PC-9 (cell line): ENCODE measurements around the gene LMLN. TPM values are rescaled to one million over a fixed set of nuclear protein-coding genes. Genes with fewer than 3 reads are reported as not detected.
"Not testable (repeated sequence)": the region's sequence is repeated elsewhere in the genome, so short reads cannot be mapped to it uniquely, and the experiment has no call there.

Experiments used
- BruUV-seq: library from RNA; stranded (reverse); fragments of 400-500 nt; replicated peaks from 2 replicates; lab custom pipeline; 2021; lab: Mats Ljungman, UMichigan
- CTCF ChIA-PET: fragments of 300-600 bp; sonication (Branson Sonifier 250); formaldehyde crosslinking; loops from one replicate; lab custom pipeline; 2022; ENCODE audit warnings: antibody characterized with exemption; lab: Charles Lee
- POLR2A ChIA-PET: fragments of 300-600 bp; sonication (Branson Sonifier 250); formaldehyde crosslinking; loops from one replicate; lab custom pipeline; 2022; ENCODE audit warnings: antibody characterized with exemption; ENCODE audit not compliant: unreplicated experiment; lab: Charles Lee
- DNase-seq, 2 experiments: peaks; one replicate each; pipeline versions ENCODE4 v3.0.0 to v3.0.0-alpha.2; 2015 to 2022; ENCODE audit warnings: mixed read lengths in 1 of 2
- H2AFZ ChIP-seq: fragments of 200-600 bp; sonication (generic); 2 replicates; pipeline ENCODE4 v1.8.1; 2017; ENCODE audit warnings: antibody characterized with exemption
- H3F3A ChIP-seq: fragments of 200-600 bp; sonication (generic); 2 replicates; pipeline ENCODE4 v1.8.1; 2017; ENCODE audit warnings: antibody characterized with exemption, mild to moderate bottlenecking, low read depth; ENCODE audit not compliant: insufficient read depth
- H3K27ac ChIP-seq: fragments of 200-600 bp; sonication (generic); 2 replicates; pipeline ENCODE4 v1.6.1; 2016; ENCODE audit warnings: mixed run types
- H3K27me3 ChIP-seq: fragments of 200-600 bp; sonication (generic); 2 replicates; pipeline ENCODE4 v1.6.1; 2016; ENCODE audit warnings: low read depth, mixed run types; ENCODE audit not compliant: insufficient read depth
- H3K36me3 ChIP-seq: fragments of 200-600 bp; sonication (generic); 2 replicates; pipeline ENCODE4 v1.6.1; 2016; ENCODE audit warnings: low read depth, mixed run types
- H3K4me1 ChIP-seq: fragments of 200-600 bp; sonication (generic); replicated peaks from 2 replicates; pipeline ENCODE4 v1.6.1; 2016; ENCODE audit warnings: mixed run types; ENCODE audit not compliant: insufficient read depth
- H3K4me2 ChIP-seq: fragments of 200-600 bp; sonication (generic); 2 replicates; pipeline ENCODE4 v1.6.1; 2017; ENCODE audit warnings: mixed run types
- H3K4me3 ChIP-seq: fragments of 200-600 bp; sonication (generic); 2 replicates; pipeline ENCODE4 v1.6.1; 2016; ENCODE audit warnings: mixed run types
- H3K79me2 ChIP-seq: fragments of 200-600 bp; sonication (generic); 2 replicates; pipeline ENCODE4 v1.6.1; 2017; ENCODE audit warnings: low read depth, mixed run types
- H3K9me2 ChIP-seq: fragments of 200-600 bp; sonication (generic); 2 replicates; pipeline ENCODE4 v1.8.1; 2017; ENCODE audit warnings: mild to moderate bottlenecking; ENCODE audit not compliant: insufficient read depth
- H3K9me3 ChIP-seq: fragments of 200-600 bp; sonication (generic); 2 replicates; pipeline ENCODE4 v1.8.1; 2016; ENCODE audit warnings: low read depth; ENCODE audit not compliant: insufficient read depth
- H4K20me1 ChIP-seq: fragments of 200-600 bp; sonication (generic); 2 replicates; pipeline ENCODE4 v1.8.1; 2017; ENCODE audit not compliant: insufficient read depth
- EZH2 ChIP-seq: fragments of 200-600 bp; sonication (generic); IDR thresholded peaks from 2 replicates; pipeline ENCODE4 v1.8.0; 2017; ENCODE audit warnings: antibody characterized with exemption, low read depth
- intact Hi-C: fragments of 100-400 bp; cut with micrococcal nuclease; formaldehyde crosslinking; loops from one replicate; pipeline ENCODE4 v1.10.0; 2022; ENCODE audit not compliant: unreplicated experiment
- total RNA-seq: library from RNA; stranded (reverse); gene quantifications from 2 replicates; pipeline ENCODE4 v1.2.3, GENCODE V29; 2021
- TF ChIP-seq, protein P1 (sequence below): fragments of 200-600 bp; sonication (generic); conservative IDR thresholded peaks from 2 replicates; pipeline ENCODE4 v1.6.1; 2017; ENCODE audit warnings: mixed run types, antibody characterized with exemption, mild to moderate bottlenecking, moderate library complexity

Gene LMLN
- total RNA-seq, 1 experiment from 2014 or later = 21.1 TPM

DNA sequence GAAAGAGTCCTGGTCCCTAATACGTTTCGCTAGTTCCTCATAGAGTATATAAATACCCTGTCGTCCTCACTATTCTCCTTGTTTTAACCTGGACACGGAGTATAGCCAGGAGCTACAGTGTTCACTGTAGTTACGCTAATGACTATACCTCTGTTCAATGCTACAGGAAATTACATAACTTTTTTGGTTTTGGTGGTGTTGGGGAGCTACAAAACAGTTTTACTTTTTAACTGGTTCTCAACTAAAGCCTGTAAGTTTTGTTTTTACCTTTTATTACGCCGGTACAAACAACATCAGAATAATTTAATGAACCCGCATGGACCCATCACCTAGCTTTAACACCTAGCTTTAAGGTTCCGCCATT is 1.5 kb downstream of the LMLN start:
- H2AFZ ChIP-seq = no peak overlapping the region
- DNase-seq = peak in 1 of 2 experiments; percentile 4
- intact Hi-C loops = no loop called here
- no TSS peak for BruUV-seq
- no peaks in the 10 kb centered on the region for H3K9me2 ChIP-seq
- peak overlapping the region; percentile 70; the same call in 1 of the 2 replicates for H3K4me3 ChIP-seq
- CTCF ChIA-PET = interaction anchor here (0.7 to 1.1 kb wide), 2 partner anchors 103 to 119 kb away, joined by 3 read pairs; no protein-coding TSS in a partner anchor
- peaks cover 4% of the 10 kb centered on the region; the same call in 1 of the 2 replicates for H3K9me3 ChIP-seq
- H3K27me3 ChIP-seq = no peaks in the 10 kb centered on the region
- POLR2A ChIA-PET = interaction anchor here (0.5 kb wide), 1 partner anchor 12 kb away, joined by 4 read pairs; no protein-coding TSS in a partner anchor
- H3K36me3 ChIP-seq = 0 out of 2 replicates have a peak, but pooled peaks cover under 1% of the 10 kb centered on the region
- H4K20me1 ChIP-seq = peaks cover 6% of the 10 kb centered on the region
- H3K4me2 ChIP-seq = peak overlapping the region; percentile 94
- TF ChIP-seq EZH2 = no peak
- TF ChIP-seq, protein P1, sequence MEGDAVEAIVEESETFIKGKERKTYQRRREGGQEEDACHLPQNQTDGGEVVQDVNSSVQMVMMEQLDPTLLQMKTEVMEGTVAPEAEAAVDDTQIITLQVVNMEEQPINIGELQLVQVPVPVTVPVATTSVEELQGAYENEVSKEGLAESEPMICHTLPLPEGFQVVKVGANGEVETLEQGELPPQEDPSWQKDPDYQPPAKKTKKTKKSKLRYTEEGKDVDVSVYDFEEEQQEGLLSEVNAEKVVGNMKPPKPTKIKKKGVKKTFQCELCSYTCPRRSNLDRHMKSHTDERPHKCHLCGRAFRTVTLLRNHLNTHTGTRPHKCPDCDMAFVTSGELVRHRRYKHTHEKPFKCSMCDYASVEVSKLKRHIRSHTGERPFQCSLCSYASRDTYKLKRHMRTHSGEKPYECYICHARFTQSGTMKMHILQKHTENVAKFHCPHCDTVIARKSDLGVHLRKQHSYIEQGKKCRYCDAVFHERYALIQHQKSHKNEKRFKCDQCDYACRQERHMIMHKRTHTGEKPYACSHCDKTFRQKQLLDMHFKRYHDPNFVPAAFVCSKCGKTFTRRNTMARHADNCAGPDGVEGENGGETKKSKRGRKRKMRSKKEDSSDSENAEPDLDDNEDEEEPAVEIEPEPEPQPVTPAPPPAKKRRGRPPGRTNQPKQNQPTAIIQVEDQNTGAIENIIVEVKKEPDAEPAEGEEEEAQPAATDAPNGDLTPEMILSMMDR = no peak
- H3K4me1 ChIP-seq = peaks cover 38% of the 10 kb centered on the region
- H3K27ac ChIP-seq = no peak overlapping the region
- peaks cover 40% of the 10 kb centered on the region for H3F3A ChIP-seq
- H3K79me2 ChIP-seq = peaks cover 19% of the 10 kb centered on the region

DNA sequence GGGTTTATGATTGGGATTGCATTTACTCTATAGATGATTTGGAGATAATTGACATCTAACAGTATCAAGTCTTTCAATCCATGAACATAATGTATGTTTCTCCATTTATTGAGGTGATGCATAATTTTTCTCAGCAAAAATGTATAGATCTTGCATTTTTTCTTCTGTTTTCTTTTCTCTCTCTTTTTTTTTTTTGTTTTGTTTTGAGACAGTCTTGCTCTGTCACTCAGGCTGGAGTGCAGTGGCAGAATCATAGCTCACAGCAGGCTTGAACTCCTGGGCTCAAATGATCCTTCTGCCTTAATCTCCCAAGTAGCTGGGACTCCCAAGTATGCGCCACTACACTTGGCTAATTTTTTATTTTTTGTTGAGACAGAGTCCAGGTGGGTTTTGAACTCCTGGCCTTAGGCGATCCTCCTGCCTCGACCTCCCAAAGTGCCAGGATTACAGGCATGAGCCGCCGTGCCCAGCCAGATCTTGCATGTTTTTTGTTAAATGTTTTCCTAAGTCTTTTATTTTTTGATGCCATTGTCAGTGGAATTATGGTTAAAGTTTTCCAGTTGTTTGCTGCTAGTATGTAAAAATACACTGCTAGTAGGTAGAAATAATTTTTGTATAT is 3.1 kb downstream of the LMLN start:
- Histone ChIP-seq H3K9me2 (no peaks in the 10 kb centered on the region), H3K27ac (no peak overlapping the region), H3F3A (peaks cover 24% of the 10 kb centered on the region), H3K79me2 (peaks cover 19% of the 10 kb centered on the region), H3K36me3 (no peaks in the 10 kb centered on the region), H4K20me1 (no peaks in the 10 kb centered on the region), H3K9me3 (peaks cover 8% of the 10 kb centered on the region; the same call in 1 of the 2 replicates), H3K27me3 (no peaks in the 10 kb centered on the region), H3K4me3 (no peak overlapping the region), H3K4me1 (peaks cover 24% of the 10 kb centered on the region), H2AFZ (no peak overlapping the region), H3K4me2 (no peak overlapping the region)
- TF ChIP-seq EZH2 = no peak
- TF ChIP-seq, protein P1 = no peak
- DNase-seq = peak in 1 of 2 experiments; percentile 2
- no TSS peak for BruUV-seq
- POLR2A ChIA-PET = no interaction called here
- CTCF ChIA-PET = interaction anchor here (0.7 kb wide), 1 partner anchor 29 kb away, joined by 10 read pairs; no protein-coding TSS in a partner anchor
- intact Hi-C loops = no loop called here

DNA sequence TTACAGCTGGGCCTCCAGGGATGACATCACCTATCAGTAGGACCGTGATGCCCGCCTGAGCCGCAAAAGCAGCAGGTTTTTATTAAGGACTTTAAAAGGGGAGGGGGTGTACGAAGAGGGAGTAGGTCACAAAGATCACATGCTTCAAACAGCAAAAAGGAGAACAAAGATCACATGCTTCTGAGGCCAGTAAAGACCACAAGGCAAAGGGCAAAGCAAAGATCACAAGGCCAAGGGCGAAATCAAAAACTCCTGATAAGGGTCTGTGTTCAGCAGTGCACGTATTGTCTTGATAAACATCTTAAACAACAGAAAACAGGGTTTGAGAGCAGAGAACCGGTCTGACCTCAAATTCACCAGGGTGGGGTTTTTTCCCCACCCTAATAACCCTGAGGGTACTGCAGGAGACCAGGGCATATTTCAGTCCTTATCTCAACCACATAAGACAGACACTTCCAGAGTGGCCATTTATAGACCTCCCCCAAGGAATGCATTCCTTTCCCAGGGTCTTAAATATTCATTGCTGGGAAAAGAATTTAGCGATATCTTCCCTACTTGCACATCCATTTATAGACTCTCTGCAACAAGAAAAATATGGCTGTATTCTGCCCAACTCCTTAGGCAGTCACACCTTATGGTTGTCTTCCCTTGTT is 7.4 kb downstream of the LMLN start:
- H4K20me1 ChIP-seq, CTCF ChIA-PET, H3K4me2 ChIP-seq, H3K27me3 ChIP-seq, H3K4me1 ChIP-seq, H3K4me3 ChIP-seq, H2AFZ ChIP-seq, H3K9me2 ChIP-seq, H3K36me3 ChIP-seq, H3K27ac ChIP-seq, POLR2A ChIA-PET, BruUV-seq, H3K79me2 ChIP-seq, intact Hi-C loops, DNase-seq, H3F3A ChIP-seq: not testable (repeated sequence)
- peaks cover 14% of the 10 kb centered on the region for H3K9me3 ChIP-seq
